NT2/D1 (cell line): ENCODE measurements around the gene ARHGEF16.

ENCODE experiments used
- DNase-seq: peaks from one replicate; pipeline ENCODE4 v3.0.0-alpha.2; 2011; ENCODE audit warnings: low read depth, low spot score
- H3K27me3 ChIP-seq: 2 replicates; pipeline ENCODE4 v1.6.0; 2011; ENCODE audit warnings: mild to moderate bottlenecking; ENCODE audit not compliant: insufficient read length, insufficient read depth
- H3K36me3 ChIP-seq: 2 replicates; pipeline ENCODE4 v1.6.1; 2011; ENCODE audit warnings: mild to moderate bottlenecking, low read length, mixed read lengths; ENCODE audit not compliant: insufficient read depth, insufficient read length
- H3K4me1 ChIP-seq: 2 replicates; pipeline ENCODE4 v1.5.1; 2011; ENCODE audit not compliant: insufficient read depth, insufficient read length
- H3K4me3 ChIP-seq: 2 replicates; pipeline ENCODE4 v1.5.1; 2011; ENCODE audit warnings: low read depth; ENCODE audit not compliant: insufficient read length
- H3K9ac ChIP-seq: 2 replicates; pipeline ENCODE4 v1.6.0; 2011; ENCODE audit warnings: low read depth; ENCODE audit not compliant: insufficient read length
- H3K9me3 ChIP-seq: 2 replicates; pipeline ENCODE4 v1.5.1; 2011; ENCODE audit warnings: mild to moderate bottlenecking, low read length; ENCODE audit not compliant: insufficient read depth
- SUZ12 ChIP-seq: IDR thresholded peaks from 2 replicates; pipeline ENCODE4 v1.6.1; 2011; ENCODE audit not compliant: insufficient read length, insufficient read depth; ENCODE audit errors: extremely low read depth
- YY1 ChIP-seq: IDR thresholded peaks from 2 replicates; pipeline ENCODE4 v1.6.1; 2011; ENCODE audit not compliant: insufficient read length, insufficient read depth
- ZNF274 ChIP-seq: IDR thresholded peaks from 2 replicates; pipeline ENCODE4 v1.6.1; 2011; ENCODE audit warnings: mild to moderate bottlenecking, low read depth, low read length

The ARHGEF16 gene

GRCh38 chr1:3515774-3516480 lies 61.5 kb downstream of the ARHGEF16 start:
- Histone ChIP-seq H3K9ac (no peak overlapping the region), H3K4me1 (no peaks in the 10 kb centered on the region), H3K27me3 (no peaks in the 10 kb centered on the region), H3K36me3 (peaks cover 3% of the 10 kb centered on the region), H3K9me3 (peaks cover 7% of the 10 kb centered on the region; the same call in 1 of the 2 replicates), H3K4me3 (no peak overlapping the region)
- no peak for TF ChIP-seq ZNF274
- no peak for TF ChIP-seq SUZ12
- no peak for TF ChIP-seq YY1
- no peak for DNase-seq

- no peak for DNase-seq
- H3K4me1 ChIP-seq: no peaks in the 10 kb centered on the region
- no peaks in the 10 kb centered on the region for H3K27me3 ChIP-seq
- H3K36me3 ChIP-seq: peaks cover 3% of the 10 kb centered on the region
- H3K4me3 ChIP-seq: no peak overlapping the region
- no peak overlapping the region for H3K9ac ChIP-seq
- no peak for TF ChIP-seq YY1
- no peak for TF ChIP-seq SUZ12
- no peak for TF ChIP-seq ZNF274
- H3K9me3 ChIP-seq: peaks cover 7% of the 10 kb centered on the region; the same call in 1 of the 2 replicates
These were observed 62.0 kb downstream of the ARHGEF16 start for GRCh38 chr1:3516481-3516869.

GRCh38 chr1:3516911-3517675 lies 62.6 kb downstream of the ARHGEF16 start:
- no peaks in the 10 kb centered on the region for H3K4me1 ChIP-seq
- DNase-seq: no peak
- H3K36me3 ChIP-seq: peaks cover 7% of the 10 kb centered on the region
- no peak overlapping the region for H3K4me3 ChIP-seq
- H3K9ac ChIP-seq: no peak overlapping the region
- H3K27me3 ChIP-seq: no peaks in the 10 kb centered on the region
- TF ChIP-seq SUZ12 (no peak), ZNF274 (no peak), YY1 (no peak)
- peaks cover 7% of the 10 kb centered on the region; the same call in 1 of the 2 replicates for H3K9me3 ChIP-seq

GRCh38 chr1:3518256-3518655 lies 63.8 kb downstream of the ARHGEF16 start:
- DNase-seq: no peak
- H3K4me3 ChIP-seq: no peak overlapping the region
- H3K27me3 ChIP-seq: no peaks in the 10 kb centered on the region
- no peak overlapping the region for H3K9ac ChIP-seq
- peaks cover 3% of the 10 kb centered on the region for H3K4me1 ChIP-seq
- TF ChIP-seq YY1 (no peak), SUZ12 (no peak), ZNF274 (no peak)
- peaks cover 7% of the 10 kb centered on the region; the same call in 1 of the 2 replicates for H3K9me3 ChIP-seq
- peaks cover 8% of the 10 kb centered on the region for H3K36me3 ChIP-seq

- Histone ChIP-seq H3K27me3 (no peaks in the 10 kb centered on the region), H3K9me3 (peaks cover 7% of the 10 kb centered on the region; the same call in 1 of the 2 replicates), H3K9ac (no peak overlapping the region), H3K4me1 (peaks cover 6% of the 10 kb centered on the region), H3K36me3 (peaks cover 8% of the 10 kb centered on the region), H3K4me3 (no peak overlapping the region)
- TF ChIP-seq SUZ12: no peak
- TF ChIP-seq YY1: no peak
- TF ChIP-seq ZNF274: no peak
- no peak for DNase-seq
These were observed 64.3 kb downstream of the ARHGEF16 start for GRCh38 chr1:3518756-3519155.

GRCh38 chr1:3519301-3519885 lies 64.9 kb downstream of the ARHGEF16 start:
- Histone ChIP-seq H3K4me1 (peaks cover 6% of the 10 kb centered on the region), H3K9me3 (peaks cover 7% of the 10 kb centered on the region; the same call in 1 of the 2 replicates), H3K4me3 (no peak overlapping the region), H3K27me3 (no peaks in the 10 kb centered on the region), H3K36me3 (peaks cover 8% of the 10 kb centered on the region), H3K9ac (no peak overlapping the region)
- TF ChIP-seq YY1 (no peak), ZNF274 (no peak), SUZ12 (no peak)
- DNase-seq: no peak
